IPS DF 19.7 (cell line): ENCODE results near the gene LGALS7B.
"Not testable (repeated sequence)": the region's sequence is repeated elsewhere in the genome, so short reads cannot be mapped to it uniquely, and the experiment has no call there.

Experiments
- DNase-seq: peaks from one replicate; pipeline ENCODE4 v3.0.0-alpha.2; 2013; ENCODE audit warnings: low read depth, low spot score

LGALS7B gene

GRCh38 chr19:38796154-38796553 lies 7.2 kb downstream of the LGALS7B start:
- DNase-seq = no peak

GRCh38 chr19:38797781-38798180 lies 8.8 kb downstream of the LGALS7B start:
- not testable (repeated sequence) for DNase-seq

DNA sequence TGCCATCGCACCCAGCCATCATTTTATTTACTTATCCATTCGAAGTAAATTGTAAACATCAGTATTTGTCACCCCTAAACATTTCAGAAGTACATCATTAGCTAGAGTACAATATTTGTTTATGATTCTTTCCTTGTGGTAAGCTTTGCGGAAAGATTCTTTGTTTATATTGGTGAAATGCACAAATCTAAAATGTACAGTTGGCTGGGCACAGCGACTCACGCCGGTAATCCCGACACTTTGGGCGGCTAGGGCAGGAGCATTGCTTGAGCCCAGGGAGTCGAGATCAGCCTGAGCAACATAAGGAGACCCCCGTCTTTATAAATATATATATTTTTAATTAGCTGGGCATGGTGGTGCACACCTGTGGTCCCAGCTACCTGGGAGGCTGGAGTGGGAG lies 10.1 kb downstream of the LGALS7B start:
- no peak for DNase-seq

GRCh38 chr19:38800577-38801347 lies 11.8 kb downstream of the LGALS7B start:
- DNase-seq = no peak

DNA sequence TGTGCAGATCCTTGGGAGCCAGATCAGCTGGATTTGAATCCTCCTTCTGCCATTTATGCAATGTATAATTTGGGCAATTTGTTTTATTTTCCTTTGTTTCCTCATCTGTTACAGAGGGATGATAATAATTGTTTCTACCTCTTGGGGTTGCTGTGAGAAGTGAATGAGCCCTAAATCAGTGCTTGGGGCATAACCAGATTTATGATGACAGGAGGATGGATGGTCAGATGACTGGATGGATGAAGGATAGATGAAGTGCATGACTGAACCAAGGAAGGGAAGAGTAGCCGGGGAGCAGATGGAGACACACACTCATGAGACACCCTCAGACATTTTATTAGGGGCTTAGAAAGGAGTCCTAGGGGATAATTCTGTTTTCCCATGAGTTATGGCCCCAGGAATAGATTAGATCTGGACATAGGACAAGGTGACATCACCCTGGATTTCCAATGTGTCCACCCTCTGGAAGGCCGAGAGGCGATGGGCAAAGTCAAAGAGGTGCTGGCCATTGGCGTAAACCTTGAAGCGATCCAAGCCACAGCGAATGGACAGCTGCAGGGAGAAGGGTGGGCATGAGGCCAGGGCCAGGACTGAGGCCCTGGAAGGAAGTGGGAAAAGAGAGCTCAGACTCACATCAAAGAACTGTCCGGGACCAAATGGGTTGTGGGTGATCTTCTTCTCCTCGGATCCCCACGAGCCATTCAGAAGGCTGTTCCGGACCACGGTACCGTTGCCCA lies 12.5 kb downstream of the LGALS7B start:
- no peak for DNase-seq

- DNase-seq = no peak
Observed at GRCh38 chr19:38803543-38803942, 14.5 kb downstream of the LGALS7B start.

DNA sequence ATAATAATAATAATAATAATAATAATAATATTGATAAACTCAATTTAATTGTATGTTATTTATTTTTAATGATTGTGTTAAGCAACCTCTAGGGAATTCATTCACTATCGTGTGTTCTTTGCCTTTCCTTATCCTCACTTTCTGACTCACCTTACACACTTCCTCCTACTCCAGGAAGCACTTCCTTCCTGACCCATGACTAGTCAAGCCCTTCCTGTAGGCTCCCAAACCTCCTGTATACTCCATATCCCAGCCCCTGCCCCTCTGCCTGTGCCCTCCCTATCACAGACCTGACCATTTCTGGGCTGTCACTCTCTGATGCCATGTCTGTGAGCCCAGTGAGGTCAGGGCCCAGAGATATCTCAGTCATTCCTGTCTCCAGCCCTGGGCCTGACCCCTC lies 16.2 kb downstream of the LGALS7B start:
- no peak for DNase-seq

DNA sequence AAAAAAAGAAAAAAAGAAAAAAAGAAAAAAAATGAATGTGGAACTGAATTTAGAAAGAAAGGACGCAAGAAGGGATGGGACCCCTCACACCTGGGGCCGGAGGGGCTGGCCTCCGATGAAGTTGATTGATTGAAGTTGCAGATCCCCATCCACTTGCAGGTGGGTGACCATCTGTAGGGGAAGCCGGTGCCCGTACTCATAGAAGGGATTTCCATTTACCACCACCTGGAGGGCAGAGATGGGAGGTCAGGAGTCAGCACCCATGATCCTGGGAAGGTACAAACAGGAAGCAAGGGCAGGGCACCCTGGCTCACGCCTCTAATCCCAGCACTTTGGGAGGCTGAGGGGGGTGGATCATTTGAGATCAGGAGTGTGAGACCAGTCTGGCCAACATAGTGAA lies 17.4 kb downstream of the LGALS7B start:
- DNase-seq = no peak

- not testable (repeated sequence) for DNase-seq
Observed at GRCh38 chr19:38807374-38808098, 18.5 kb downstream of the LGALS7B start.

DNA sequence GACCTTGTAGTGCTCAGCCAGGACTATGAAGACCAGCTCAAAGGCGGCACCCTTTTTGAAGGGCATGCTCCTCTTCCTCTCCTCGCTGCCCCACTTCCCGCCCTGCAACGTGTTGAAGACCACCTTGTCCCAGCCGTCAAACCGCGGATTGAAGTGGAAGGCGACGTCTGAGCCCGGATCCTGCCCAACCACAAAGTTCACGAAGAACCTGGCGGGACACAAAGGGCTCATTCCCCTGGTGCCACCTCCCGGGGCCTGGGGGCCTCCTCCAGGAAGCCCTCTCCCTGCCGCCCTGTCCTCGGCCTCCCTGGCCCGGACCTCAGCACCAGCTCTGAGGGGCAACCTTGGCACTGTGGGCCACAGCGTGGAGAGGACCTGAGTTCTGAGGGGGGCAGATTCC lies 19.7 kb downstream of the LGALS7B start:
- no peak for DNase-seq

DNA sequence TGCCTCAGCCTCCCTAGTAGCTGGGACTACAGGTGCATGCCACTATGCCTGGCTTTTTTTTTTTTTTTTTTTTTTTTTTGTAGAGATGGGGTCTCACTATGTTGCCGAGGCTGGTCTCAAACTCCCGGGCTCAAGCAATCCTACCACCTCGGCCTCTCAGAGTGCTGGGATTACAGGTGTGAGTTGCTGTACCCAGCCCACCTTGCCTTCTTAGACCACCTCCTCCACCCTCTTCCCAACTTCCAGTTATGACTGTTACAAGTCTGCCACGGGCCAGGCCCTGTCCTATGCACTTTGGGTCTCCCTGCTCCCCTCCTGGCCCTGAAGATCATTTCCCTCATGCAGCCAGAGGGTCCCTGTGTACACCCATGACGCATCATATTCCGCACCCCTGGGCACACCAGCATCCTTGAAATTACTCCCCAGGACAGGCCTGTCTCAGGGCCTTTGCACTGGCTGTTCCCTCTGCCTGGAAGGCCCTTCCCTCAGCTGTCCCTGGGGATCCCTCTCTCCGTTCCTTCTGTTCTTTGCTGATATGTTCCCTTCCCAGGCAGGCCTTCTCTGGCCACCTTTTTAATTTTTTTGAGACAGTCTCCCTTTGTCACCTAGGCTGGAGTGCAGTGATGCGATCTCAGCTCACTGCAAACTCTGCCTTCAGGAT lies 20.7 kb downstream of the LGALS7B start:
- no peak for DNase-seq

DNA sequence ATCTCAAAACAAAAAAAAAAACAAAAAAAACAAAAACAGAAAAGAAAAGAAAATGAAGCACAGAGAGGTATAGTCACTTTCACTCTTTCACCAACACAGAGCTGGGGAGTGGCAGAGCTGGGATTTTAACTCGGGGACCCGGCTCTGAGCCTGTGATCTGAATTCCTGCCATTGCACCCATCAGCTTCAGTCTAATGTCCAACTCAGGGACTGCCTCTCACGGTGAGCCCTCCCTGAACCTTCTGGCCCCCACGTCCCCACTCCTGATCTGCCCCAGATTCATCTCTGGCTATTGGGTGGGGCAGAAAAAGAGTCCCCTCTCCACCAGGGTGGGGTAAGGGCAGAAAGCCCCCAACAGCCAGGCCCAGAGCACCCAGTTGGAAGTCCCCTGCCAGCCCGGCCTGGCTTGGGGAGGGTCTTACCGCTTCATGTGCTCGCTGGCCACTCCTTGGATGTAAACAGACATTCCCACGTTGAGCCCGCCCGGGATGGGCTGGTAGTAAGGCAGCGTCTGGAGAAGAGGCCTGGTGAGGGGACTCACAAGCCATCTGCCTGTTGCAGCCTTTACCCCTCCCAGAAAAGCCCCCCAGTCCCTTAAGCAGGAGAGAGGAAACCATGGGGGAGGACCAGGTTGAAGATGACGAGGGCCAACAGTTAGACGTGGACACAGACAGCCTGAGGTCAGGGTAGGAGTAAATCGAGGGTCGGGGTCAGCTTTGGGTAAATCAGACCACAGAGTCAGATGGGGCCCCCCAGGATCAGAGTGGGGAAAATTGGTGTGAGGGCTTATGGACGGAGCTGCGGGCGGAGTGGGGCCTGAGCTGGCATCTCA lies 23.2 kb downstream of the LGALS7B start:
- no peak for DNase-seq

GRCh38 chr19:38812841-38813320 lies 23.9 kb downstream of the LGALS7B start, which contains the start of gene LGALS4:
Gene LGALS4 (minus strand): TSS chr19:38812945. CDS start chr19:38812886, 59 bp downstream.
- DNase-seq = no peak

- DNase-seq = no peak
Observed at GRCh38 chr19:38813323-38813722, 24.3 kb downstream of the LGALS7B start.

GRCh38 chr19:38813932-38814331 lies 24.9 kb downstream of the LGALS7B start:
- not testable (repeated sequence) for DNase-seq

DNA sequence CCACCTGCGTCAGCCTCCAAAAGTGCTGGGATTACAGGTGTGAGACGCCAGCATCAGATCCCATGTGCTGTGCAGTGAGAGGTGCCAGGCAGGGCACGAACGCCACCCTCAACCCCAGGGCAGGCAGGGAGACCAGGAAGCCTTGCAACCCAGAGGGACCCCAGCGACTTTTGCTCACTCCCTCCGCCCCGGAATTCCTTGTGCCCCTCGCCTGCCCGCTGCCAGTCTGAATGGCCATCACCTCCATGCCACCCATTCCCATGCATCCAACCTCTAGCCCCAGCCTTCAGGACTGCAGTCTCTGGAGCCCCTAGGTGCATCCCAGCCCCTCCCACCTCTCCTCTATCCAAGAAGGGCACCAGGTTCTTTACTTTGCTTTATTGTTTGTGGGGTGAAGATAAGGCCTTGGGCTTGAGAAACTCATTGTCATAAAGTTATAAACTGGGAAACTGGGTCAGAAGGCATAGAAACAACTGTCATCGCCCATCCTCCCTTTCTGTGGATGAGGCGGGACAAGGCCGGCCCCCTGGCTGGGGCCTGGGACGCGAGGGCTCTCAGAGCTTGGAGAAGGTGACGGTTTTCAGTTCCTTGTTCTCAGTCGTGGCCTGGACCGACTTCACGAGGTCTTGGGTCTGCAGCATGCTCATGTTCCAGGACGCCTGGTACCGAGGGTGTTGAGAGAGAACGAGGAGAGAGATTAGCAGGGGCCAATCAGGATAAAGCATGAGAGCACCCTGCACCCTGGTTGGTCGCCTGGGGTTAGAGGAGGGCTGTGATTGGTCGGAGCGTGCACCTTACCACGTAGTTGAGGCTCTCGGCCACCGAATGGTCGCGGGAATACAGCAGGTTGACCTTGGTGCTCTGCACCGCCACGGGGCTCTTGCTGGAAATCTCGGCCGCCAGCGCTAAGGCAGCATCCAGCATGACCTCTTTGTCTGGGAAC lies 26.3 kb downstream of the LGALS7B start:
- no peak for DNase-seq

- DNase-seq = no peak
Observed at GRCh38 chr19:38816131-38816750, 27.2 kb downstream of the LGALS7B start.

GRCh38 chr19:38817081-38817480 lies 28.1 kb downstream of the LGALS7B start:
- DNase-seq = no peak
